ENCODE data around the gene NBEA.

Gene NBEA

GRCh38 chr13:35164324-35164932 is 222.4 kb downstream of the NBEA start:
- DNase-seq (ENCODE audit: low spot score) = peak; percentile 52

GRCh38 chr13:35165205-35165604 is 223.1 kb downstream of the NBEA start:
- no peak for DNase-seq (ENCODE audit: low spot score)

- peak; percentile 39 for DNase-seq (ENCODE audit: low spot score)
Measured at GRCh38 chr13:35179494-35179893, 237.4 kb downstream of the NBEA start.

GRCh38 chr13:35179920-35180663 is 238.0 kb downstream of the NBEA start:
- DNase-seq (ENCODE audit: low spot score) = no peak

GRCh38 chr13:35190241-35190640 is 248.2 kb downstream of the NBEA start:
- no peak for DNase-seq (ENCODE audit: low spot score)

GRCh38 chr13:35191883-35192282 is 249.8 kb downstream of the NBEA start:
- no peak for DNase-seq (ENCODE audit: low spot score)

- no peak for DNase-seq (ENCODE audit: low spot score)
Measured at GRCh38 chr13:35198613-35199200, 256.6 kb downstream of the NBEA start.

- no peak for DNase-seq (ENCODE audit: low spot score)
Measured at GRCh38 chr13:35208587-35208986, 266.5 kb downstream of the NBEA start.

- no peak for DNase-seq (ENCODE audit: low spot score)
Measured at GRCh38 chr13:35210261-35210660, 268.2 kb downstream of the NBEA start.

GRCh38 chr13:35211949-35212348 is 269.9 kb downstream of the NBEA start:
- no peak for DNase-seq (ENCODE audit: low spot score)

- DNase-seq (ENCODE audit: low spot score) = no peak
Measured at GRCh38 chr13:35213911-35214310, 271.8 kb downstream of the NBEA start.

GRCh38 chr13:35216131-35216530 is 274.1 kb downstream of the NBEA start:
- no peak for DNase-seq (ENCODE audit: low spot score)

- DNase-seq (ENCODE audit: low spot score) = no peak
Measured at GRCh38 chr13:35219021-35219420, 277.0 kb downstream of the NBEA start.

- no peak for DNase-seq (ENCODE audit: low spot score)
Measured at GRCh38 chr13:35225159-35225558, 283.1 kb downstream of the NBEA start.

GRCh38 chr13:35225582-35225981 is 283.5 kb downstream of the NBEA start:
- no peak for DNase-seq (ENCODE audit: low spot score)

- DNase-seq (ENCODE audit: low spot score) = no peak
Measured at GRCh38 chr13:35228536-35228935, 286.5 kb downstream of the NBEA start.

- DNase-seq (ENCODE audit: low spot score) = no peak
Measured at GRCh38 chr13:35231426-35231825, 289.4 kb downstream of the NBEA start.

- DNase-seq (ENCODE audit: low spot score) = no peak
Measured at GRCh38 chr13:35238274-35238673, 296.2 kb downstream of the NBEA start.

- no peak for DNase-seq (ENCODE audit: low spot score)
Measured at GRCh38 chr13:35252536-35253205, 310.6 kb downstream of the NBEA start.

GRCh38 chr13:35255241-35255640 is 313.2 kb downstream of the NBEA start:
- DNase-seq (ENCODE audit: low spot score) = no peak

- DNase-seq (ENCODE audit: low spot score) = no peak
Measured at GRCh38 chr13:35256459-35257148, 314.5 kb downstream of the NBEA start.

- DNase-seq (ENCODE audit: low spot score) = no peak
Measured at GRCh38 chr13:35260316-35260715, 318.2 kb downstream of the NBEA start.
